Activated CD4-positive, alpha-beta T cell treated with anti-CD3 and anti-CD28 coated beads, Interleukin-2, amount 10 ng/mL, durations not matched to agents 7 days and 5 days (primary cell): ENCODE data around the gene EPB41L2. TPM values are rescaled to one million over a fixed set of nuclear protein-coding genes. Genes with fewer than 3 reads are reported as not detected.
"Not testable (repeated sequence)": the region's sequence is repeated elsewhere in the genome, so short reads cannot be mapped to it uniquely, and the experiment has no call there.

Experiments
- CTCF ChIA-PET: fragments of 350-600 bp; sonication (Branson Sonifier 250); formaldehyde crosslinking; loops from one replicate; lab custom pipeline; 2021; ENCODE audit warnings: antibody characterized with exemption; lab: Charles Lee
- POLR2A ChIA-PET: fragments of 350-600 bp; sonication (Branson Sonifier 250); formaldehyde crosslinking; loops from one replicate; lab custom pipeline; 2021; ENCODE audit warnings: antibody characterized with exemption; lab: Charles Lee
- DNase-seq: peaks from one replicate; pipeline ENCODE4 v3.0.0-alpha.2; 2020
- H3K27ac Mint-ChIP-seq: one replicate; pipeline ENCODE4 v1.8.0; 2021; ENCODE audit warnings: mild to moderate bottlenecking, moderate library complexity, mixed read lengths
- H3K27me3 Mint-ChIP-seq: one replicate; pipeline ENCODE4 v1.8.0; 2021; ENCODE audit warnings: mixed read lengths
- H3K36me3 Mint-ChIP-seq: one replicate; pipeline ENCODE4 v1.8.0; 2021; ENCODE audit warnings: low read depth, mixed read lengths
- H3K4me1 Mint-ChIP-seq: one replicate; pipeline ENCODE4 v1.8.0; 2021; ENCODE audit warnings: mixed read lengths
- H3K4me3 Mint-ChIP-seq: one replicate; pipeline ENCODE4 v1.8.0; 2021; ENCODE audit warnings: mild to moderate bottlenecking, moderate library complexity, mixed read lengths
- H3K9me3 Mint-ChIP-seq: one replicate; pipeline ENCODE4 v1.8.0; 2021; ENCODE audit warnings: mixed read lengths
- total RNA-seq, 2 experiments: library from RNA; stranded (reverse); gene quantifications; one replicate each; pipeline ENCODE4 v1.2.3, GENCODE V29; 2021

EPB41L2 gene
- total RNA-seq, 2 experiments from 2014 or later, result 20.2 to 25.2 TPM

DNA sequence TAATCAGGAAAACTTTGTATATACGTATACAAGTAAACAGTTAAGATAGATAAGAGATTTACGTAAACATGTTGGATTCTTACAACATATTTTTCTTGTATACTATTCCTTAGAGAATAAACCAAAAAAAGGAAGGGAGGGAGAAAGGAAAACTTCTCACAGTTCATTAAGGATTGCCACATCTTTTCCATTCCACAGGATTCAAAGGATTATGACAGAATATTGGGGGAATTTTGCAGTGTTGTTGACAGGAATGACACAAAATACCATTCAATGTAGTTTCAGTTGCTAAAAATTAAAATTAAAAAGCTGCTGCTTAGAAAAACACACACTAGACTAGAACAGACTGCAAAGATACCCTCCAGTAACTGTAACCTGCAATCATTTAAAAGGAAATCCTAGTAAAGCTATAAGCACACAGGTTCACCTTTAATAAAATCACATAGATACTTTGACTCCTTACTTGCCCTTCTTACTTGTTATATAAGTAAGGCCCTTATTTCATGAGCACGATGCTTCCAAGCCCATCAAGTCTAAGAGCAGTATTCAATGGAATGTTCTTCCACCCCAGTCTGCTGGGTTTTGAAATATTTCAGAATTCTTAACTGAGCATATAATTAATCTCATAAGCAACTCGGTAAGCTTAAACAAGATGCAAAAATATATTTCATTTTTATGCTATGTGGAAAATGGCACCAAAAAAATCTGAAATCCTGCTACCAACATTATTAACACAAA lies 128.0 kb downstream of the EPB41L2 start:
- CTCF ChIA-PET, result no interaction called here
- H3K4me1 Mint-ChIP-seq, result no peaks in the 10 kb centered on the region
- DNase-seq, result no peak
- POLR2A ChIA-PET, result no interaction called here
- H3K27ac Mint-ChIP-seq, result no peak overlapping the region
- H3K4me3 Mint-ChIP-seq, result no peak overlapping the region
- no peaks in the 10 kb centered on the region for H3K27me3 Mint-ChIP-seq
- no peaks in the 10 kb centered on the region for H3K9me3 Mint-ChIP-seq
- no peaks in the 10 kb centered on the region for H3K36me3 Mint-ChIP-seq

DNA sequence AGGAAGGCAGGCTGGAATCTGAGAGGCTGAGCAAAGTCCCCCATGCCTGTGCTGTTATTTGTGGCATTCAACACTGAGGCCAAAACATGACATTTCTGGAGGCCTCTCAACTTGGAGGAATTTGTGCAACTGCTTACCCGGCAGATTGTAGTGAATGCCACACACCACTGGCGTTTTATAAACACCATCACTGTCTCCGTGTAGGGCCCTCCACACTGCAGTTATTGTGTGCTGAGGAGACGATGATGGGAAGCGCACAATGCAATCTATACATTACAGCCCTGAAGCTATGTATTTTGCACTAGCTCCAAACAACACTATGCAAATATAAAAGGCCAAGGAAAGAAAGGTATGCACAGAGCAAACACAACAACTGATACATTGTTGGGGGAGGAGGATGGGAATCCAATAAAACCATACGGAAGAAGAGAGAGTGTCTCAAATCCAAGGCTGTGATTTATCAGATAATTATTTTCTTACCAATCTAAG lies 129.3 kb downstream of the EPB41L2 start:
- no peak overlapping the region for H3K4me3 Mint-ChIP-seq
- H3K27me3 Mint-ChIP-seq, result no peaks in the 10 kb centered on the region
- DNase-seq, result no peak
- no peak overlapping the region for H3K27ac Mint-ChIP-seq
- no peaks in the 10 kb centered on the region for H3K36me3 Mint-ChIP-seq
- H3K9me3 Mint-ChIP-seq, result no peaks in the 10 kb centered on the region
- H3K4me1 Mint-ChIP-seq, result no peaks in the 10 kb centered on the region
- POLR2A ChIA-PET, result no interaction called here
- CTCF ChIA-PET, result no interaction called here

DNA sequence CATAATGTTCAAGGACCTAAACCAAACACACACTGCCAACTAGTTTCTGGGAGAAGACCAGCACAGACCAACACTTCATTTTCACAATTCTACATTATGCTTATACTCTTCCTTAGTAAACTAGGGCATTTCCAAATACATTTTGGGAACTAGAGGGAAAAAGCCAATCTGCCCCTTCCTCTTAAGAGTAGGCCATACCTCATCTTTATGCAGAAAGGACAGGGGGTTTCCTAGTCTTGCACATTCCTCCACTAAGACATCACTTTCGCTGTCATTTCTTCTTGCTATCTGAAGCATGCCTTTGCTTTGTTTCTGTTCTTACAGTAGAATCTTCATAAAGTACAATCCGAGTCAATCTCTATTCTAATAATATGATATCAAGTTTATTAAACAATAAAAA lies 130.1 kb downstream of the EPB41L2 start:
- Mint-ChIP-seq H3K27ac (no peak overlapping the region), H3K9me3 (no peaks in the 10 kb centered on the region), H3K27me3 (no peaks in the 10 kb centered on the region), H3K36me3 (no peaks in the 10 kb centered on the region), H3K4me1 (no peaks in the 10 kb centered on the region), H3K4me3 (no peak overlapping the region)
- POLR2A ChIA-PET, result no interaction called here
- DNase-seq, result no peak
- CTCF ChIA-PET, result no interaction called here

DNA sequence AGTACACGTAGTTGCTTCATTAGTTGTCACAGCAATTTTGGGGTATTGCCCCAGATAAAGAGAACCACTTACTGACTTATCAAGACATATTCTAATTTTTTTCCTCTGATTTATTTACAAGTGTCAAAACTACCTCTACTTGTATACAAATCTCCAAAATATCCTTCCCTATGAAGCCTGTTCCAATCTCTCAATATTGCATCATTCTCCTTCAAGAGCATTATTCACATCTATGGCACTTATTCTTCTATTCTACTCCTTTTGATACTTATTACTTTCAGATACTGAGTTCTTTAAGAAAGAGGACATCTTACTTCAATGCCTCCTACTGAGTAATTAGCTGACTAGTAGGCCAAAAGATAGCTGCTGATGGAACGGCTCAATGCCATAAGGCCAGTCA lies 130.6 kb downstream of the EPB41L2 start:
- H3K36me3 Mint-ChIP-seq, result no peaks in the 10 kb centered on the region
- no peak overlapping the region for H3K27ac Mint-ChIP-seq
- H3K4me1 Mint-ChIP-seq, result no peaks in the 10 kb centered on the region
- no peaks in the 10 kb centered on the region for H3K9me3 Mint-ChIP-seq
- no peak overlapping the region for H3K4me3 Mint-ChIP-seq
- ChIA-PET POLR2A (no interaction called here), CTCF (no interaction called here)
- H3K27me3 Mint-ChIP-seq, result no peaks in the 10 kb centered on the region
- no peak for DNase-seq

DNA sequence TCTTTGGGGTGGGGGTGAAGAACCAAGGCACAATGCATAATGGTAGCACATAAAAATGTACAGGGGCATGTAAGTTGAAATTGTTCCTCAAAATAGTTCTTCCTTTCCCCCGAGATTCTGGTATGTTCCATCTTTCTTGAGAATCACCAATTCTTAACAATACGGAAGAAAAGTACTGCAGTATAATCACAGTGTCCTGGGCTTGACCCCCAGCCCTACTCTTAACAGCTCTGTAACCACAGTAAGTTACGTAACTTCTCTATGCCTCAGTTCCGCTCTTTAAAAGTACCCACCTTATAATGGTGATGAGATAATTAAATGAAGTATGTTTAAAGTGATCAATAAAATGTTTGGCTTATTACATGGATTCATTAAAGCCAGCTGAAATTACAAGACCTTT lies 131.4 kb downstream of the EPB41L2 start:
- POLR2A ChIA-PET, result no interaction called here
- Mint-ChIP-seq H3K4me3 (no peak overlapping the region), H3K36me3 (no peaks in the 10 kb centered on the region), H3K27ac (no peak overlapping the region), H3K4me1 (no peaks in the 10 kb centered on the region), H3K27me3 (no peaks in the 10 kb centered on the region), H3K9me3 (no peaks in the 10 kb centered on the region)
- CTCF ChIA-PET, result no interaction called here
- DNase-seq, result no peak

DNA sequence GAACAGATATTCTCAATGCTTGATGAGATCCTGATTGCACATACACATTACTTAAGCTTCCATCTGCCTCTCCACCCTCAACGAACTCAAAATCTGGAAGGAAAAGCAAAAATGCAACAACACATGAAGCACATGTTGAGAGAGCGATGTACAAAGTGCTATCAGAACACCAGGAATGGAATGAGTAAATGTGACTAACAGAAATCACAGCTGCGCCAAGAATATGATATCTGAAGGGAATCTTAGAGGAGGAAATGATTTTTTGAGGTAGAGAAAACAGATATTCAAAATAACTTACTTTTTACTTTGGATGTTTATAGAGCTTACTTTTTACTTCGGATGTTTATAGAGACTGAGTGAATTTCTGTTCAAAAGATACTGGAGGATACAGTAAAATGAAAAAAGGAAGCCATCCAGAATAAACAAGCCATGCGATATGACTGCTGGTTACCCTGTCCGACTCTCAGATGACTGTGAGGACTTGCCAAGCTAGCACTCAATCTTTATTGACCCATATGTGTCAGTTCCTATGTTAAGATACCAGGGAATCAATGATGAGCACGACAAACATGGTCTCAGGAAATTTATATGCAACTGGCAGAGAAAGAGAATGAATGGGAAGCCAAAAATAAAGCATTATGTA lies 133.9 kb downstream of the EPB41L2 start:
- Mint-ChIP-seq H3K9me3 (no peaks in the 10 kb centered on the region), H3K27ac (no peak overlapping the region), H3K4me1 (no peaks in the 10 kb centered on the region), H3K4me3 (no peak overlapping the region), H3K27me3 (no peaks in the 10 kb centered on the region), H3K36me3 (no peaks in the 10 kb centered on the region)
- POLR2A ChIA-PET, result no interaction called here
- CTCF ChIA-PET, result no interaction called here
- DNase-seq, result no peak

DNA sequence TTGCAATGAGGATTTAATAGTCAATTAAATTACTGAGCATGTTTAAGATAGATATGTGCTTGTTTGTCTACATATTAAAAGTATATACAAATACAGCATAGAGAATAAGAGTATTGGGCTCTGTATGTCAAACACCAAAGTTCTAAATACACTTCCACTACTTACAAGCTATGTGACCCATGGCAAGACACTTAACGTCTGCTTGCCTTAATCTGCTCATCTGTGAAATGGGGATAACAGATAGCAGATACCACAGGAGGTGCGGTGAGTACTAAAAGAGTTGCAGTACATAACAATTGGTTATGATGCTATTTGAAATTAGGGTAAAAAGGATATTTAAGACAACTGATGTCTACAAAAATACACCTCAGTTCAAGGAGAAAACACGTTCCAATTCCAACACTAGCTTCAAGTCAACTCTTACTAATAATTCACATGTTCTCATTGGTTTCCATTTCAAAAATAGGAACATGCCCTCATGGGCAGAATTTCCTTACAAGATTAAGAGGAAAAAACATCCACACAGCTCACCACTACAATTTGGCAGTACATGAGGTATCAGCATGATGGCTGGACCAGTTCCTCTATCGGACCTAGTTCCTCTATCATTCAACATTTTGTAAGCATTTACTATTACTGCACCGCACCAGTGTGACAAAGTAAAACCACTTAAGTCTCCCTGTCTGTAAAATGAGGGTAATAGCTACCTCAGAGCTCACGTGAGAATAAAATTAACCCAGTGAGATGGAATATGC lies 134.7 kb downstream of the EPB41L2 start:
- POLR2A ChIA-PET, result no interaction called here
- Mint-ChIP-seq H3K27me3 (no peaks in the 10 kb centered on the region), H3K36me3 (no peaks in the 10 kb centered on the region), H3K27ac (no peak overlapping the region), H3K9me3 (no peaks in the 10 kb centered on the region), H3K4me1 (no peaks in the 10 kb centered on the region), H3K4me3 (no peak overlapping the region)
- DNase-seq, result no peak
- CTCF ChIA-PET, result interaction anchor here (0.5 to 1.0 kb wide), 2 partner anchors 12 to 55 kb away, joined by 3 to 4 read pairs; no protein-coding TSS in a partner anchor

DNA sequence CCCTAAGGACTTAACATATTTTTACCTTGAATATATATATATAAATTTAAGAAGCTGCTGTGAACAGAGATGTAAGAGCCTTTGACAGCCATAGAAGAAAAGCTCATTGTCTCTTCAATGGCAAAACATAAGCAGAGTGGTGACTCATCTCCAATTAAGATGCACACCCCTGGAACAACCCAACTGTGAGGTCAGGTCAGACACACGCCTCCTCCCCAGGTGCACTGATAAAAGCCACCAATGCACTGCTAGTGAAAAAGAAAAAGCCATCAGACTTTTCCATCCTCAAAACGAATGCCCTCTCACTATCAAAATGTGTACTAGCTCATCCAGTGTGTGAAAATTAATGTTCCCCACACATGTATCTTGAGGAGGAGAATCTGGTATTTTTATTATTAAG lies 135.7 kb downstream of the EPB41L2 start:
- DNase-seq, result no peak
- Mint-ChIP-seq H3K4me3 (no peak overlapping the region), H3K27me3 (no peaks in the 10 kb centered on the region), H3K27ac (no peak overlapping the region), H3K9me3 (no peaks in the 10 kb centered on the region), H3K4me1 (no peaks in the 10 kb centered on the region), H3K36me3 (no peaks in the 10 kb centered on the region)
- POLR2A ChIA-PET, result no interaction called here
- CTCF ChIA-PET, result no interaction called here

DNA sequence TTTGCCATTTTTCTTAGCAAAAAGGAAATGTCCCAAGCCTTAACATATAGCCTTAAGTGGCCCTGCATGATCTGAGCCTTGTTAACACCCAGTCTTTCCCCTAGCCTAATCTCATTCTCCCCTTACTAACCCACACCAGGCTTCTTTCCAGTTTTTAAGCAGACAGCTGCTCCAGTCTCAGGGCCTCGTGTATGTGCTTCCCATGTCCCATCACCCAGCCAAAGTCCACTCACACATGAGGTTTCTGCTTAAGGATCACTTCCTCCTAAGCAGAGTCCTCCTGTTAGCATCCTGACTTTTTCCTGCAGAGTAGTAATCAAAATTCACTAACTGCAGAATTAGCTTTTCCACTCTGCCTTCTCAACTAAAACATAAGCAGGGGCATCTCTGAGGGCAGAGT lies 139.7 kb downstream of the EPB41L2 start:
- Mint-ChIP-seq H3K27ac (no peak overlapping the region), H3K36me3 (no peaks in the 10 kb centered on the region), H3K27me3 (no peaks in the 10 kb centered on the region), H3K4me3 (no peak overlapping the region), H3K4me1 (no peaks in the 10 kb centered on the region), H3K9me3 (no peaks in the 10 kb centered on the region)
- POLR2A ChIA-PET, result no interaction called here
- no peak for DNase-seq
- CTCF ChIA-PET, result no interaction called here

DNA sequence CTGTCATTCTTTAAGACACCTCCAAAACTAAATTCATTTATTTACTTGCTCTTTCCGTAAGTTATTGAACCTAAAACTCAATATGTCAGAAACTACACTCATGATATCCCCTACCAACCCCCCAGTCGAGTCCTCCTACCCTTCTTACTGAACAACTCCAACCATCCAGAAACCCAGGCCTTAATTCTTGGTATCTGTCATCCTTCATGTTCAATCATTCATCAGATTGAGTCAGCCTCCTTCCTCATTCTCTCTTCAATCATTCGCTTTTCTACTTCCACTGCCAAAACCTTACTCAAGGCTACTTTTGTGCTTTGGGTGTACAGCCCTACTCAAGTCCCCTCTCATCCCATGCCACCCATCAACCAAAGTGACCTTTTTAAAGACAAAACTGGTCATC lies 140.1 kb downstream of the EPB41L2 start:
- H3K9me3 Mint-ChIP-seq, result no peaks in the 10 kb centered on the region
- ChIA-PET CTCF (no interaction called here), POLR2A (no interaction called here)
- H3K36me3 Mint-ChIP-seq, result no peaks in the 10 kb centered on the region
- no peak overlapping the region for H3K4me3 Mint-ChIP-seq
- DNase-seq, result no peak
- no peaks in the 10 kb centered on the region for H3K4me1 Mint-ChIP-seq
- H3K27me3 Mint-ChIP-seq, result no peaks in the 10 kb centered on the region
- H3K27ac Mint-ChIP-seq, result no peak overlapping the region

DNA sequence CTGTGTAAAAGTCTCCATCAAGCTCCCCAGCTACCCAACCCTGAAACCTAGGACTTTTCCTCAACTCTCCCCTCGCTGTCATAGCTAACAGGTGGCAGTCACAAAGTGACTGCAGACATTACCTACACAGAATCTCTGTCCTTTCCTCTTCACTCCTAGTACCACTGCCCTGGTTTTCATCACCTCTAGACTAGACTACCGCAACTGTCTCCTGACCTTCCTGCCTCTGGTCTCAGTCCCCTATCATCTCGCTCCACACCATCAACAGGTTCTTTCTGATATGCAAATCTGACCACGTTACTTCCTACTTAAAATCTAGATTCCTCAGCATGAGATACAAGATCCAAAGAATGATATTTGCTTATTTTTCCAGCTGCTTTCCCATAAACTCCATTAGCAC lies 142.1 kb downstream of the EPB41L2 start:
- Mint-ChIP-seq H3K27ac (no peak overlapping the region), H3K4me3 (no peak overlapping the region), H3K4me1 (no peaks in the 10 kb centered on the region), H3K36me3 (no peaks in the 10 kb centered on the region), H3K9me3 (no peaks in the 10 kb centered on the region), H3K27me3 (no peaks in the 10 kb centered on the region)
- ChIA-PET POLR2A (no interaction called here), CTCF (no interaction called here)
- no peak for DNase-seq

DNA sequence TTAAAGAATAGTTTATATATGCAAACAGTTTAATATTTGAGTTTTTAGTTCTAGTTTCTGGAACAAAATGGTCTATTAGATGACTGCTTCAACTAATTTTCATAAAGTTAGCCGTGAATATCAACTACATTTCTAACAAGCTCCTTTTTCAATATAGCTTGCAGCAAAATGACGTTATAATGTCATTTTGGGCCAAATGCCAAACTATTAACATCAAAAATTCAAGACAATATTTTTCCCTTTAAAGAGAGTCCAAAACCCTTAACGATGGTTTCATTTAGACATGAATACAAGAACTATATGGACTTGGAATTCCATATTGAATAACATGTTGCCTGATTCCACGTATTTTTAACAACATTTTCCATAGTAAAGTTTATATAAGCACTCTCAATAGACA lies 144.9 kb downstream of the EPB41L2 start:
- no peaks in the 10 kb centered on the region for H3K27me3 Mint-ChIP-seq
- no peak for DNase-seq
- ChIA-PET POLR2A (no interaction called here), CTCF (no interaction called here)
- no peaks in the 10 kb centered on the region for H3K36me3 Mint-ChIP-seq
- H3K4me1 Mint-ChIP-seq, result peaks cover 2% of the 10 kb centered on the region
- no peak overlapping the region for H3K27ac Mint-ChIP-seq
- H3K4me3 Mint-ChIP-seq, result no peak overlapping the region
- no peaks in the 10 kb centered on the region for H3K9me3 Mint-ChIP-seq

DNA sequence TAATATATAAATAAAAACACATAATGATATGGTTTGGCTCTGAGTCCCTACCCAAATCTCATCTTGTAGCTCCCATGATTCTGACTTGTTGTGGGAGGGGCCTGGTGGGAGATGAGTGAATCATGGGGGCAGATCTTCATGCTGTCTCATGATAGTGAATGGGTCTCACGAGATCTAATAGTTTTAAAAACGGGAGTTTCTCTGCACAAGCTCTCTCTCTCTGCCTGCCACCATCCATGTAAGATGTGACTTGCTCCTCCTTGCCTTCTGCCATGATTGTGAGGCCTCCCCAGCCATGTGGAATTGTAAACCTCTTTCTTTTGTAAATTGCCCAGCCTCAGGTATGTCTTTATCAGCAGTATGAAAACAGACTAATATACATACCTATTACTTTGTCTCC lies 147.4 kb downstream of the EPB41L2 start:
- DNase-seq, H3K4me3 Mint-ChIP-seq, POLR2A ChIA-PET, H3K27ac Mint-ChIP-seq, H3K36me3 Mint-ChIP-seq, H3K9me3 Mint-ChIP-seq, CTCF ChIA-PET, H3K27me3 Mint-ChIP-seq: not testable (repeated sequence)
- peaks cover 10% of the 10 kb centered on the region for H3K4me1 Mint-ChIP-seq
